ENCODE data around the gene CRHR1. TPM values are rescaled to one million over a fixed set of nuclear protein-coding genes. Genes with fewer than 3 reads are reported as not detected.

CRHR1 gene
- total RNA-seq, 1 donor from 2014 or later = not detected

DNA sequence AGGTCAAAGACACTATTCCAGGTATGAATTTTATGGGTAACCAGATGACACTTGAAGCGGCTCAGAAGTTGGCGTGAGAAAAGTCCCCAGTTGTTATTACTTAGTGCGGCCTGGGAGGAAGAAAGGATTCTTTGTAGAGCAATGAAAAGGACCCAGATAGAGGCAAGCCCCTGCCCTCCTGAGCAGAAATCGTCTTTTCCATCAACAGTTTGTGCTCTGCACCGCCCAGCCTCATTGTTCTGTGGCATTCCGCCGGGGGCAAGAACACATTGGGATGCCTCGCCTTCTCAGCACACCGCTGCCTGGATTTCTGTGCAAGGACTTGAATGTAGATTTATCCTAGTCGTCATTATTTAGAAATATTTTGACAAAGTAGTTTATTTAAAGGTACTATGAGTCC, 32.7 kb upstream of the CRHR1 start:
- H3K4me3 Mint-ChIP-seq = no peak overlapping the region
- no peak overlapping the region for H3K27ac Mint-ChIP-seq
- DNase-seq = no peak
- no peaks in the 10 kb centered on the region for H3K9me3 Mint-ChIP-seq
- no peaks in the 10 kb centered on the region for H3K4me1 Mint-ChIP-seq
- no peaks in the 10 kb centered on the region for H3K36me3 Mint-ChIP-seq (ENCODE audit: low read depth)
- intact Hi-C loops (cut with micrococcal nuclease) = no loop called here
- peaks cover 2% of the 10 kb centered on the region for H3K27me3 Mint-ChIP-seq

DNA sequence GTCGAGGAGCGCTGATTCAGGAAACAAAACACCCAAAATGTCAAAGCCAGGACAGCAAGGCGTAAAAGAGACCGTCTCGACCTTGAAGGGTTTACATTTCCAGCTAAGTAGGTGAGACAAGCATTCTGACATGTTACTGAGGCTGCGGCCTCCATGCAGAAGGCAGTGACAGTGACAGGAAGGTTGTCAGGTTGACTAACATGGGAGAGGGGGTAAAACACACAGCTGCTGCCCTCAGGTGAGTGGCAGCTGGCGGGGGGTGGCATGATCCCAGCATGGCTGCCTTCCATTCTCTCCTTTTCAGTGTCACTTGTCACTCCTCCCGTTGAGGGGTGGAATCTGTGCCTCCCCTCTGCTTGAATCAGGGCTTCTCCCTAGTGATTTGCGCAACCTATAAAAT, 31.9 kb upstream of the CRHR1 start:
- DNase-seq = no peak
- Mint-ChIP-seq H3K36me3 (ENCODE audit: low read depth) (no peaks in the 10 kb centered on the region), H3K4me3 (no peak overlapping the region), H3K9me3 (no peaks in the 10 kb centered on the region), H3K27ac (no peak overlapping the region), H3K4me1 (no peaks in the 10 kb centered on the region), H3K27me3 (peaks cover 6% of the 10 kb centered on the region)
- intact Hi-C loops (cut with micrococcal nuclease) = no loop called here

DNA sequence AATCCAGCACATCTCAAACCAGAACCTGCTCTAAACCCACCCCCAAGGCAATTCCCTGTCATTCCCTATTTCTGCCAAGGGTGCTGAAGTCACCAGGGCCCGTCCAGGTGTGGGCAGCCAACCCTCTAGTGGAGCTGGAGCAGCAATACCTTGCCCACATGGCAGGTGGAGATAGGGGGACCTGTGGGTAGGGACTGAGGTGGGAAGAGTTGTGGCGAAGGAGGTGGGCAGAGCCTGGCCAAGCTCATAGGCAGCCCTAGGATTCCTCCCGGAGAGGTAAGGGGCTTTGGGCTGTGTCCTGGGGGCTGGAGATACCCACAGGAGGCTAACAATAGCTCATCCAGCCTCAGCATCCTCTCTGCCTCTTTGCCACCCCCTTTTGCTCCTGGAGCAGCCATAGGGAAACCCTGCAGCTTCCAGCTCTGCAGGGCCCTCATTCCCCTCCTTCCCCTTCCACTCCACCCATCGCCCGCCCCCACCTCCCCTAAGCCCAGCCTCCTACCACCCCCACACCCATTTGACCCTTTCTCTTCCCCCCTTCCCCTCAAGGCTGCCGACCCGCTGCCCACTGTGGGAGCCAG, 30.4 kb upstream of the CRHR1 start:
- intact Hi-C loops (cut with micrococcal nuclease) = no loop called here
- Mint-ChIP-seq H3K9me3 (no peaks in the 10 kb centered on the region), H3K27ac (no peak overlapping the region), H3K36me3 (ENCODE audit: low read depth) (no peaks in the 10 kb centered on the region), H3K4me1 (no peaks in the 10 kb centered on the region), H3K4me3 (no peak overlapping the region), H3K27me3 (peaks cover 6% of the 10 kb centered on the region)
- DNase-seq = no peak

DNA sequence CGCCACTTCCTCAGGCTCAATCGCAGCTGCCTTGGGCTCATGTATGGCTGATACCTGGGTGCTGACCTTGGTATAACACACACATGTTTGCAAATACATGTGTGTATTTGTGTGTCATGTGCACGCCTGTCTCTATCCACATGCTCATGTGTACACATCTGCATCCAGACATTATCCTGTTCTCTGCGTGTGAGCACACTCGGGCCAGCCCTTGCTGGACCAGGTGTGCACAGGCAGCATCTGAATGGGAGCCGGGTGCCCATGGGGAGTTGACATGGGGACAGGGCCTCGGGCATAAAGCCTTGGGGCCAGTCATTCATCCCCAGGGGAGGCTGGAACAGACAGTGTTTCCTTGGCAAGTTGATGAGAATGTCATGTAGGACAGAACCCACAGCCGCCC, 29.1 kb upstream of the CRHR1 start:
- DNase-seq = no peak
- Mint-ChIP-seq H3K27me3 (peaks cover 6% of the 10 kb centered on the region), H3K4me3 (no peak overlapping the region), H3K36me3 (ENCODE audit: low read depth) (no peaks in the 10 kb centered on the region), H3K9me3 (no peaks in the 10 kb centered on the region), H3K4me1 (no peaks in the 10 kb centered on the region), H3K27ac (no peak overlapping the region)
- intact Hi-C loops (cut with micrococcal nuclease) = no loop called here

DNA sequence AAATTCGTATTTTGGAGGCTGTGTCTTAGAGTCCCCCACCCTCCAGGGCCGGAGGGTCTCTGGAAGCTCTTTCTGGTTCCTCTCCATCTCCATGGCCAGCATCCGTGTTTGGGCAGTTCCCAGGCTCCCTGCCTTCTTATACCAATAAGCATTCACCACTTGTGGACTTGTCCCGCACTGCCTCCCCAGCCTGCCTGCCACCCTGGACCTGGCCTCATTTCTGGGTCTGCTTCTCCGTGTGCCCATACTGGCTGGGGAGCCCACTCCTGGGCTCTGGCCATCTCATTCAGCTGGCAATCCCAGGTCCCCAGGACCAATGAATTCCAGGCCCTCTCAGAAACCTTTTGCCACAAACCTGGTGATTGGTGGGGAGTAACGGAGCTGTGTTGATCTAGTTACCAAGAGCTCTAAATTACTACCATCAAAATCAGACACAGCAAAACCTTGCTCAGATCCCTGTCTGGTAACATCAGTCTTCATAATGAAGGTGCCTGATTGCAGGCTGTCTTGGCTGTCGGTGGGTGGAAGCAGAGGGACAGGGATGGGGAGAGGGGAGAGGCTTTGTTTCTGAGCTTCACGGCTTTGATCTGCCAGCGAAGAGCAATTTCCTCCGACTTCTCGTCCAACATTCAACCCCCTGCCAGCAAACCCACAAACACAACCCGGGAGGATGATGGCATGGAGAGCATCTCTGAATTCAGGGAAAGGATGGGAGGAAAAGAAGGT, 27.7 kb upstream of the CRHR1 start:
- H3K4me3 Mint-ChIP-seq = no peak overlapping the region
- DNase-seq = no peak
- H3K27me3 Mint-ChIP-seq = peaks cover 4% of the 10 kb centered on the region
- H3K36me3 Mint-ChIP-seq (ENCODE audit: low read depth) = no peaks in the 10 kb centered on the region
- intact Hi-C loops (cut with micrococcal nuclease) = no loop called here
- no peak overlapping the region for H3K27ac Mint-ChIP-seq
- H3K4me1 Mint-ChIP-seq = no peaks in the 10 kb centered on the region
- no peaks in the 10 kb centered on the region for H3K9me3 Mint-ChIP-seq

DNA sequence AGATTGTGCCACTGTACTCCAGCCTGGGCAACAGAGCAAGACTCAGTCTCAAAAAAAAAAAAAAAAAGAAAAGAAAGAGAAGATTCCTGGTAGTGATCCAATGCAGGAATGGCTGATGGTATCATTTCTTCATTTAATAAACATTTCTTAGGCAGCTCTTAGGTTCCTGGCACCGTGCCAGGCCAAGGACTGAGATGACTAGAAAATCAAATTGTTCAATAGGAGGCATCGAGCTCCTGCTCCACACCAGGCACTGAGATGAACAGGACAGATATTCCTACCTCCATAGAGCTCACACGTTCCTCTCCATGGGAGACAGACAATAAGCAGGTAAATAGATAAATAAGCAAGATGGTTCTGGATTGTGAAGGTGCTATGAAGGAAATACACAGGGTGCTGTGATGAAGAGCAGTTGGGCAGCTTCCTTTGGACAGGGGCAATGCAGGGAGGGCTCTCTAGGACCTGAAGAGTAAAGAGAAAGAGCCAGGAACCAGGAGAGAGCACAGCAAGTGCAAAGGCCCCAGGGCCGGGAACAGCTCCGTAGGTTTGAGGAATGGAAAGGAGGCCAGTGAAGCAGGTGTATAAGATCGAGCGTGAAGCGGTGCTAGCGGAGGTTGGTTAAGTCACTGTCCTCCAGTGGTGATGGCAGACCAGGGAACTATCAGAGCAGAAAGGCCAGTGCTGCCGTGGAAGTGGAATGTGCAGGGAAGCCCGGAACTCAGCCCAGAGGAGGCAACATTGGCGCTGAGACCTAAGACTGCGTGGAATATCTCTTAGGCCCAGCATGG, 26.5 kb upstream of the CRHR1 start:
- H3K36me3 Mint-ChIP-seq (ENCODE audit: low read depth) = no peaks in the 10 kb centered on the region
- H3K4me1 Mint-ChIP-seq = no peaks in the 10 kb centered on the region
- H3K27me3 Mint-ChIP-seq = peaks cover 6% of the 10 kb centered on the region
- no peaks in the 10 kb centered on the region for H3K9me3 Mint-ChIP-seq
- no peak overlapping the region for H3K4me3 Mint-ChIP-seq
- intact Hi-C loops (cut with micrococcal nuclease) = no loop called here
- DNase-seq = no peak
- no peak overlapping the region for H3K27ac Mint-ChIP-seq

DNA sequence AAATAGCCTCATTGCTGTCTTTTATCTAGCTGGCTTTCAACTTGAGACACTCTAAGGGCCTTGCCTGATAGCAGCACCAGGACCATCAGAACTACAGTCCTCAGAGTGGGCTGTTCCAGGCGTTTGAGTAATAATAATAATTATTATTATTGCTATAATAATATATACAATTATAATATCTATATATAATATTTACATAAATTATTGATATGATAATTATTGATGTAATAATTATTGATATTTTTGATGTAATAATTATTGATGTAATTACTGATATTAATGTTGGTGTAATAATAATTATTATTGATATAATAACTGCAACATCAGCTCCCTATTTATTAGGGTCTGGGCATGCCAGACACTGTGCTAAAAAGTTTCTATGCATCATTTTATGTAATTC, 25.6 kb upstream of the CRHR1 start:
- no peaks in the 10 kb centered on the region for H3K36me3 Mint-ChIP-seq (ENCODE audit: low read depth)
- DNase-seq = no peak
- no peaks in the 10 kb centered on the region for H3K4me1 Mint-ChIP-seq
- no peak overlapping the region for H3K4me3 Mint-ChIP-seq
- intact Hi-C loops (cut with micrococcal nuclease) = no loop called here
- no peaks in the 10 kb centered on the region for H3K9me3 Mint-ChIP-seq
- H3K27ac Mint-ChIP-seq = no peak overlapping the region
- H3K27me3 Mint-ChIP-seq = peaks cover 10% of the 10 kb centered on the region

DNA sequence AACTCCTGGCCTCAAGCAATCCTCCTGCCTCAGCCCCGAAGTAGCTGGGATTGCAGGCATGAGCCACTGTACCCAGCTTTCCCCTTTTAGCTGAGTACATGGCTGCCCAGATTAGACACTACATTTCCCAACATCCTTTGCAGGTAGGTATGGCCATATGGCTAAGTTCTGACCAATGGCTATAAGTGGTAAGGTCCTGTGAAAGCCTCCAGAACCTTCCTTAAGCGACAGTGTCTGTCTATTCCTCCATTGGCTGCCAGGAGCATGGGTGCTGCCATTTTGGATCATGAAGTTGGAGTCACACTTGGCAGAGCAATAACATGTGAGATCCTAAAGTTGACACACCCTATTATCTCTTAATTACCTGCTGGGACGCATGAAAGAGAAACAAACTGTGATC, 24.4 kb upstream of the CRHR1 start:
- intact Hi-C loops (cut with micrococcal nuclease) = no loop called here
- H3K36me3 Mint-ChIP-seq (ENCODE audit: low read depth) = no peaks in the 10 kb centered on the region
- H3K4me1 Mint-ChIP-seq = no peaks in the 10 kb centered on the region
- H3K27me3 Mint-ChIP-seq = peaks cover 19% of the 10 kb centered on the region
- DNase-seq = no peak
- no peak overlapping the region for H3K4me3 Mint-ChIP-seq
- H3K27ac Mint-ChIP-seq = no peak overlapping the region
- H3K9me3 Mint-ChIP-seq = no peaks in the 10 kb centered on the region

DNA sequence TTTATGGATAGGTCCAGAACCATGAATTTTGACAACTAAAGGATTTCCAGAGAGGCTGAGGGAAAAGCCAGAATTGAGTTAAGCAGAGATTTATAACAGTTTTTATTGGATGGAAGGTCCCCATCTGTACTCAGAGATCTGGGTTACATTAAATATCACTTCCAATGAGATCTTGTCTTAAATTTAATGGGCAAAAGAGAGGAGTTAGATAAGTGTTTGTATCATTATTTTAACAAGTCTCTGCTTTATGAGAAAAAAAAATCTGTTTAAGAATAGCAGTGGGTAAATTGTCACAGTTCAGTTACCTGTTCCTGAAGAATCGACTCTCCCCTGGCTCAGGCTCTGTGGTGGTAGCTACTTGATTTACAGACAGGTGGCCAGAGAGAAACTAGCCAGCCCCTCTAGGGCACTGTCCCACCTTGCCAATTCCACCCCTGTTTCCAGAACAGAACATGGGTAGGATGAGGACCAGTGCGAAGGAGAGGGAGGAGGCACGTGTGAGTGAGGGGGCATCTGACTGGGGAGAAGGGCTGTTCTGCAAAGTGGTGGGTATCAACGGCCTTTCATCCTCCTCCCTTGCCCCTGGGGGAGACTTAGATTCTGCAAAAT, 22.1 kb upstream of the CRHR1 start:
- Mint-ChIP-seq H3K9me3 (no peaks in the 10 kb centered on the region), H3K36me3 (ENCODE audit: low read depth) (no peaks in the 10 kb centered on the region), H3K4me1 (no peaks in the 10 kb centered on the region), H3K27ac (no peak overlapping the region), H3K4me3 (no peak overlapping the region), H3K27me3 (peaks cover 20% of the 10 kb centered on the region)
- intact Hi-C loops (cut with micrococcal nuclease) = no loop called here
- no peak for DNase-seq

DNA sequence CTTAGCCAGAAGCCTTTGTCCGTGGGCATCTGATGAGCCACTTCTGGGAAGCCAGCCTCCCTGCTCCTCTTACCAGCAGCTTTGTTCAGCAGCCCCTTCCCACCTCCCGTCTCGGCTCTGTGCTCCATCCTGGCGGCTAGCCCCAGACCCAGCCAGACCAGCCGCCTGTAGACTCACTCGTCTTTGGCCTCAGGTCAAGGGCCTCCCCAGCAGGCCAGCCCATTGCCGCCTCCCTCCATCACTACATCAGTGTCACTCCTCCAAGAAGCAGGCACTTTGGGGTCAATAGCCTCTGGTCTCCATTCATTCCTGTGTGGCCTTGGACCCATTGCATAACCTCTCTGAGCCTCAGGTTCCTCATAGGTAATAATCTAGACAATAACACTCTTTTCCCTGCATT, 20.9 kb upstream of the CRHR1 start:
- H3K27ac Mint-ChIP-seq = no peak overlapping the region
- no peak overlapping the region for H3K4me3 Mint-ChIP-seq
- DNase-seq = no peak
- intact Hi-C loops (cut with micrococcal nuclease) = no loop called here
- no peaks in the 10 kb centered on the region for H3K9me3 Mint-ChIP-seq
- H3K4me1 Mint-ChIP-seq = no peaks in the 10 kb centered on the region
- H3K36me3 Mint-ChIP-seq (ENCODE audit: low read depth) = no peaks in the 10 kb centered on the region
- H3K27me3 Mint-ChIP-seq = peaks cover 23% of the 10 kb centered on the region

DNA sequence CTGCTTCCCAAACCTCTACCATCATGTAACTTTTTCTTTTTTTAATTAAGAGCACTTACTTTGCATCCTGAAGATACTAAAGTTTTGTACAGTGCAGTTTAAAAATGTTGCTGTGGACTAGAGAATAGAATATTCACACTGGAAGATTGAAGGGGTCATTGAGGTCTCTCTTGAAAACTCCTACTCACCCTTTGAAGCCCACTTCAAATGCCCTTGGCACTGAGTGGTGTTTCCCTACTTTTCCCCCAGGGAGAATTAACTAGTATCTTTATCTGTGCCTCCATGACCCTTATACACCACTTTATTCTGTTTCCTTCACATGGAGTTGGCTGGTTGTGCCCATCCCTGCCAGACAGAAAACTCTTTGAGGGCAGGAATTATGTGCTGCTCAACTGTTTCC, 19.6 kb upstream of the CRHR1 start:
- Mint-ChIP-seq H3K27ac (no peak overlapping the region), H3K36me3 (ENCODE audit: low read depth) (no peaks in the 10 kb centered on the region), H3K9me3 (no peaks in the 10 kb centered on the region), H3K27me3 (peaks cover 27% of the 10 kb centered on the region), H3K4me1 (no peaks in the 10 kb centered on the region), H3K4me3 (no peak overlapping the region)
- intact Hi-C loops (cut with micrococcal nuclease) = no loop called here
- no peak for DNase-seq

DNA sequence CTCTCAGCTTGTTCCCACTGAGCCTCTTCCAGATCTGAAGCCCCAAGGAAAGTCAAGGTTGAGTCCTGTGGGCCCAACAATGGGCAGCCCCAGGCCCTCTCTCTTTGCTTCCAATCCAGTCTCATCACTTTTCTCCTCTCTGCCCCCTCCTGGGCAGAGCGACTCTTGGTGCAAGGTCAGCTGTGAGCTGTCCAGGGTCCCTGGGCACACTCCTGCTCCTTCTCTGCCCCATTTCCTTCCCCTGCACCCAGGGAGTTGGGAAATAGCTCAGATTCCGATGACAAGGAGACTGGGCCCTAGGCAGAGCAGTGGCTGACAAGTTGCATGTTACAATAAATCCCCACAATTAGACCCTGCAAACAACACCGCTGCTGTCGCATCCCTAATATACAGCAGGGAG, 16.1 kb upstream of the CRHR1 start:
- H3K27ac Mint-ChIP-seq = no peak overlapping the region
- H3K4me3 Mint-ChIP-seq = no peak overlapping the region
- DNase-seq = no peak
- H3K4me1 Mint-ChIP-seq = no peaks in the 10 kb centered on the region
- intact Hi-C loops (cut with micrococcal nuclease) = no loop called here
- no peaks in the 10 kb centered on the region for H3K36me3 Mint-ChIP-seq (ENCODE audit: low read depth)
- no peaks in the 10 kb centered on the region for H3K9me3 Mint-ChIP-seq
- H3K27me3 Mint-ChIP-seq = peaks cover 33% of the 10 kb centered on the region

DNA sequence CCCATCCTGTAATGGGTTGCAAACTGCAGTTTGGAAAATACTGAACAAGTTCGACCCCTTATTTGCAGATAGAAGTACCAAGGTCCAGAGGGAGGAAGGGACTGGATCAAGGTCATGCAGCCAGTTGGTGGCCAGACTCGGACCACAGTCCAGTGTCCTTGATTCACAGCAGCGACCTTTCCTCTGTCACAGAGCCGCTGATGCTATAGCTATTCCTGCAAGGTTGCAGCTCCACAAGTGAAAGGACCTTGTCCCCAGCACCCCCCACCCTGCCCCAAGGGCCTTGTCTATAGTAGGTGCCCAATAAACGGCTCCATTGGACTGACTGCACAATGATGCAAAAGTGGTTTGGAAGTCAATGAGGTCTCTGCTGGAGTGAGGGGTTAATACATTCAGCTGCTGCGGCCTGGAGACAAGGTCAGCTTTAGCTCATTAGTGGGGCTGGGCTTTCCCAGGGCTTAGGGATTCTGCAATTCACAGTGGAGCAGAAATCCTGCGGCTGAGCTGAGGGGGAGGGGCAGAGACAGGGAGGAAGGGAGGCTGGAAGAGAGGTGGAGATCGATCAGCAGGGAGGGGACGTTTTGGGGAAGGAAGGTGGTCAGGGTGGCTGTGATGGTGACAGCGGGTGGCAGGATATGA, 13.4 kb upstream of the CRHR1 start:
- H3K36me3 Mint-ChIP-seq (ENCODE audit: low read depth) = no peaks in the 10 kb centered on the region
- DNase-seq = no peak
- H3K4me3 Mint-ChIP-seq = no peak overlapping the region
- H3K27me3 Mint-ChIP-seq = peaks cover 22% of the 10 kb centered on the region
- no peaks in the 10 kb centered on the region for H3K4me1 Mint-ChIP-seq
- H3K9me3 Mint-ChIP-seq = no peaks in the 10 kb centered on the region
- intact Hi-C loops (cut with micrococcal nuclease) = no loop called here
- no peak overlapping the region for H3K27ac Mint-ChIP-seq

Data from activated CD4-positive, alpha-beta T cell treated with anti-CD3 and anti-CD28 coated beads, Interleukin-2, amount 10 ng/mL, durations not matched to agents 24 days and 14 days (primary cell).